Loucy (cell line): ENCODE measurements around the gene MVP.

Source experiments
- H2AFZ ChIP-seq: fragments of 200-600 bp; sonication (generic); 2 replicates; pipeline ENCODE4 v1.6.0; 2016; ENCODE audit warnings: antibody characterized with exemption, mild to moderate bottlenecking, low read length, moderate library complexity
- H3F3A ChIP-seq: fragments of 200-600 bp; 2 replicates; pipeline ENCODE4 v1.6.0; 2016; ENCODE audit warnings: antibody characterized with exemption, low read depth, mild to moderate bottlenecking
- H3K27me3 ChIP-seq: fragments of 200-600 bp; sonication (generic); 2 replicates; pipeline ENCODE4 v1.6.1; 2014; ENCODE audit warnings: low read length, mild to moderate bottlenecking; ENCODE audit not compliant: insufficient read depth, poor library complexity, severe bottlenecking
- H3K36me3 ChIP-seq: fragments of 200-600 bp; sonication (generic); 2 replicates; pipeline ENCODE4 v1.6.1; 2016; ENCODE audit warnings: low read length; ENCODE audit not compliant: insufficient read depth
- H3K4me1 ChIP-seq: fragments of 200-600 bp; sonication (generic); 2 replicates; pipeline ENCODE4 v1.5.1; 2014; ENCODE audit warnings: low read length, mild to moderate bottlenecking; ENCODE audit not compliant: insufficient read depth, poor library complexity, severe bottlenecking
- H3K4me2 ChIP-seq: fragments of 200-600 bp; sonication (generic); 2 replicates; pipeline ENCODE4 v1.6.0; 2014; ENCODE audit warnings: antibody characterized with exemption, low read length, low read depth, mild to moderate bottlenecking; ENCODE audit not compliant: poor library complexity, severe bottlenecking
- H3K4me3 ChIP-seq: fragments of 200-600 bp; sonication (generic); 2 replicates; pipeline ENCODE4 v1.5.1; 2014; ENCODE audit warnings: low read length, mild to moderate bottlenecking, mixed read lengths; ENCODE audit not compliant: poor library complexity, severe bottlenecking
- H3K79me2 ChIP-seq: fragments of 200-600 bp; sonication (generic); 2 replicates; pipeline ENCODE4 v1.6.1; 2014; ENCODE audit warnings: low read length; ENCODE audit not compliant: insufficient read depth
- H3K9ac ChIP-seq: fragments of 200-600 bp; sonication (generic); 2 replicates; pipeline ENCODE4 v1.6.0; 2014; ENCODE audit warnings: mild to moderate bottlenecking, low read depth, low read length, moderate library complexity; ENCODE audit not compliant: poor library complexity, severe bottlenecking
- H3K9me2 ChIP-seq: fragments of 200-600 bp; sonication (generic); replicated peaks from 2 replicates; pipeline ENCODE4 v1.6.1; 2016; ENCODE audit warnings: low read depth, low read length, mixed read lengths
- H3K9me3 ChIP-seq: fragments of 200-600 bp; sonication (generic); 2 replicates; pipeline ENCODE4 v1.6.1; 2014; ENCODE audit warnings: mild to moderate bottlenecking, antibody characterized with exemption, low read length, low read depth; ENCODE audit not compliant: insufficient read depth
- H4K20me1 ChIP-seq: fragments of 200-600 bp; sonication (generic); 2 replicates; pipeline ENCODE4 v1.6.0; 2014; ENCODE audit warnings: antibody characterized with exemption, low read length, mild to moderate bottlenecking; ENCODE audit not compliant: insufficient read depth, poor library complexity, severe bottlenecking
- EZH2phosphoT487 ChIP-seq: fragments of 200-600 bp; IDR thresholded peaks from 2 replicates; pipeline ENCODE4 v1.6.1; 2018; ENCODE audit warnings: antibody characterized with exemption, mild to moderate bottlenecking, moderate library complexity, borderline replicate concordance
- TF ChIP-seq, protein P1 (sequence below): fragments of 200-600 bp; sonication (generic); conservative IDR thresholded peaks from 2 replicates; pipeline ENCODE4 v1.5.1; 2014; ENCODE audit warnings: mild to moderate bottlenecking, antibody characterized with exemption, low read length

Gene MVP

DNA sequence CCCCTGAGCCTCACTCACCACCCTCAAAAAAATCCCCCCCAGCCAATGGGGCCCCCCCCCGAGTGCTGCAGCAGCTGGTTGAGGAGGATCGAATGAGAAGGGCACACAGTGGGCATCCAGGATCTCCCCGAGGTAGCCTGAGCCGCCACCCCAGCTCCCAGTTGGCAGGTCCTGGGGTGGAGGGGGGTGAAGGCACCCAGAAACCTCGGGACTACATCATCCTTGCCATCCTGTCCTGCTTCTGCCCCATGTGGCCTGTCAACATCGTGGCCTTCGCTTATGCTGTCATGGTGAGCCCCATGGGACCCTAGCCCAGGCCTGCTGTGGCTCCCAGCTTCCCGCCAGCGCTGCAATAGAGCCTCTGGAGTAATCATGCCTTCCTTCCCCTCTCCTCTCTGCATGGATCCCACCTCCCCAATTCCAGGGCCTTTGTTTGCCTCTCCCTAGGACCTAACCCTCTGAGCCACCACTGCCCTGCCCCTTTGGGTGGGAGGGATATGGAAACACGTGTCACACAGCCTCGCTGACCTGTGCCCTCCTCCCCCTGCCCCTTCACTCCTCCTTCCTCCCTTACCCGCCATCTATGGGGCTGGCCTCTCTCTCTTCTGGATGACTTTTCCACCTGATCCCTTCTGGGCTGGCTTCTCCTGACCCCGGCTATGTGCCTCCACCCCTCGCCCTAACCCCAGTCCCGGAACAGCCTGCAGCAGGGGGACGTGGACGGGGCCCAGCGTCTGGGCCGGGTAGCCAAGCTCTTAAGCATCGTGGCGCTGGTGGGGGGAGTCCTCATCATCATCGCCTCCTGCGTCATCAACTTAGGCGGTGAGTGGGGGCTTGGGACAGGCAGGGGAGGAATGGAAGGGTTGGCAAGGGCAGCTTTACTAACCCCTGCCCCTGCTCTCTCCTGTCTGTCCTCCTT is 6.4 kb upstream of the MVP start:
- Histone ChIP-seq H3K4me2 (peak overlapping the region; percentile 97), H3K27me3 (no peaks in the 10 kb centered on the region), H3K9ac (peak overlapping the region; percentile 86), H3K79me2 (peaks cover 46% of the 10 kb centered on the region), H3F3A (peaks cover 4% of the 10 kb centered on the region; the same call in 1 of the 2 replicates), H3K36me3 (peaks cover 22% of the 10 kb centered on the region; the same call in 1 of the 2 replicates), H3K4me1 (peaks cover 46% of the 10 kb centered on the region), H3K9me2 (no peaks in the 10 kb centered on the region), H3K4me3 (no peak overlapping the region), H2AFZ (no peak overlapping the region), H4K20me1 (peaks cover 25% of the 10 kb centered on the region), H3K9me3 (no peaks in the 10 kb centered on the region)
- TF ChIP-seq, protein P1, sequence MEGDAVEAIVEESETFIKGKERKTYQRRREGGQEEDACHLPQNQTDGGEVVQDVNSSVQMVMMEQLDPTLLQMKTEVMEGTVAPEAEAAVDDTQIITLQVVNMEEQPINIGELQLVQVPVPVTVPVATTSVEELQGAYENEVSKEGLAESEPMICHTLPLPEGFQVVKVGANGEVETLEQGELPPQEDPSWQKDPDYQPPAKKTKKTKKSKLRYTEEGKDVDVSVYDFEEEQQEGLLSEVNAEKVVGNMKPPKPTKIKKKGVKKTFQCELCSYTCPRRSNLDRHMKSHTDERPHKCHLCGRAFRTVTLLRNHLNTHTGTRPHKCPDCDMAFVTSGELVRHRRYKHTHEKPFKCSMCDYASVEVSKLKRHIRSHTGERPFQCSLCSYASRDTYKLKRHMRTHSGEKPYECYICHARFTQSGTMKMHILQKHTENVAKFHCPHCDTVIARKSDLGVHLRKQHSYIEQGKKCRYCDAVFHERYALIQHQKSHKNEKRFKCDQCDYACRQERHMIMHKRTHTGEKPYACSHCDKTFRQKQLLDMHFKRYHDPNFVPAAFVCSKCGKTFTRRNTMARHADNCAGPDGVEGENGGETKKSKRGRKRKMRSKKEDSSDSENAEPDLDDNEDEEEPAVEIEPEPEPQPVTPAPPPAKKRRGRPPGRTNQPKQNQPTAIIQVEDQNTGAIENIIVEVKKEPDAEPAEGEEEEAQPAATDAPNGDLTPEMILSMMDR = no peak
- no peak for TF ChIP-seq EZH2phosphoT487

DNA sequence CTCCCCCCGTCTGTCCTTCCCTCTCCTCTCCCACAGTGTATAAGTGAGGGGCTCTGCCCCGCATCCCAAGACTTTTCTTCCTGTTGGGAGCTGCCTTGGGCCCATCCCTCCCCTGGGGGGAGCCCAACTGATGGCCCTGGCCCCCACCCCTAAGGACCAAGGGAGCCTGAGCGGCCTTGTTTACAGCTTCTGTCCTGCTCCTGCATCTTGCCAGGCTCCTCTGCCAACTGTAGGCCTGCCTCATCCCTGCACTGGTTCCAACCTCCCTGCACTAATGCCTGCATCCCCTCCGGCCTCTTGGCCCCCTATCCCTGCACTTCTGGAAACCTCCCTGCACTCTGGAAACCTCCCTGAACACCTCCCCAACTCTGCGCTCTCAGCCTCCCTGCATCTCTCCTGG is 5.7 kb upstream of the MVP start:
- peaks cover 4% of the 10 kb centered on the region; the same call in 1 of the 2 replicates for H3F3A ChIP-seq

DNA sequence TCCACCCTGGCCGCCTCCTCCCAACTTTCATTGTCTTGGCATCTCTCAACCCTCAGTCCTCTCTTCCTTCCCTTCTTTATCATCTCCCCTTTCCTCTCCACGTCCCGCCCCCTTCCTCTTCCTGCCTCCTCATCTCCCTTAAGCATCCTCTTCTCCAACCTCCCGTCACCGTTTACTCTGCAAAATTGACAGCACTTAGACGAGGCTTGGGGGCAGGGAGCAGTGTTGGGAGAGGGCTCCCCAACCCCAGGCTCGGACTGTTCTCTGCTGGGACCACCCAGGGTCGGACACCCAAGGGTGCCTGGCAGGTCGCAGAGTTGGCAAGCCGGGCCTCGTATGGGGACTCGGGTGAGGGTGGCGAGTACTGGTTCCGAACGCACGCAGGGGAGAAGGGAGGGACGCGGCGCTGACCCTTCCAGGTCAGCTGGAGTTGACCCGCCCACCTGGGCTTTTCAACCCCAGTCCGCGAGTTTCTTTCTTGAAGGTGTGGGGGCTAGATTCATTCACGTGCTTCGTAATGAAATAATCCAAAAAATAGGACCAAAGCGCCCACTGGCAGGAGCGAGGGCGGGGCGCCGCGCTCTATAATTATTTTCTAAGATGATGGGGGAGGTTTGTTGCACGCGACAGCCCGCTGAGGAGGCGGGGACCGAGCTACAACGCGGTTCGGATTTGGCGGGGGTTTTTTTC is 5.1 kb upstream of the MVP start:
- Histone ChIP-seq H3K9ac (peak overlapping the region; percentile 86), H3K36me3 (peaks cover 11% of the 10 kb centered on the region; the same call in 1 of the 2 replicates), H2AFZ (0 out of 2 replicates have a peak overlapping the region, but pooled peaks have one; percentile 16), H3K4me1 (peaks cover 46% of the 10 kb centered on the region), H3K9me3 (no peaks in the 10 kb centered on the region), H3K27me3 (no peaks in the 10 kb centered on the region), H3K9me2 (no peaks in the 10 kb centered on the region), H3K4me3 (peak overlapping the region; percentile 93), H4K20me1 (peaks cover 22% of the 10 kb centered on the region), H3F3A (peaks cover 4% of the 10 kb centered on the region; the same call in 1 of the 2 replicates), H3K79me2 (peaks cover 46% of the 10 kb centered on the region), H3K4me2 (peak overlapping the region; percentile 97)
- TF ChIP-seq, protein P1 = no peak
- no peak for TF ChIP-seq EZH2phosphoT487

More for the DNA sequence above, 5.7 kb upstream of the MVP start:
- Histone ChIP-seq H3K9me3 (no peaks in the 10 kb centered on the region), H3K9ac (peak overlapping the region; percentile 86), H3K27me3 (no peaks in the 10 kb centered on the region), H3K9me2 (no peaks in the 10 kb centered on the region), H3K4me1 (peaks cover 45% of the 10 kb centered on the region), H2AFZ (no peak overlapping the region), H3K36me3 (peaks cover 16% of the 10 kb centered on the region; the same call in 1 of the 2 replicates), H3K4me2 (peak overlapping the region; percentile 97), H3K79me2 (peaks cover 46% of the 10 kb centered on the region), H3K4me3 (peak overlapping the region; percentile 93), H4K20me1 (peaks cover 23% of the 10 kb centered on the region)
- no peak for TF ChIP-seq EZH2phosphoT487
- TF ChIP-seq, protein P1 = no peak
